ENCODE results near the gene ELOA.

ELOA gene

GRCh38 chr1:23743287-23744152, at the start of gene ELOA:
Gene ELOA (plus strand): TSS chr1:23743471. CDS start chr1:23743504, 33 bp downstream.
- H3K4me1 Mint-ChIP-seq (ENCODE audit: low read depth): peaks cover 50% of the 10 kb centered on the region
- H3K27me3 Mint-ChIP-seq: no peaks in the 10 kb centered on the region
- no peaks in the 10 kb centered on the region for H3K9me3 Mint-ChIP-seq (ENCODE audit: low read depth)
- H3K27ac Mint-ChIP-seq: peak within 1 kb of the TSS; percentile 93
- H3K4me3 Mint-ChIP-seq: peak within 1 kb of the TSS; percentile 94
- no peaks in the 10 kb centered on the region for H3K36me3 Mint-ChIP-seq

GRCh38 chr1:23693599-23693998, 49.7 kb upstream of the ELOA start:
- Mint-ChIP-seq H3K27ac (peak overlapping the region; percentile 97), H3K36me3 (peaks cover 28% of the 10 kb centered on the region), H3K4me1 (ENCODE audit: low read depth) (peaks cover 55% of the 10 kb centered on the region), H3K9me3 (ENCODE audit: low read depth) (no peaks in the 10 kb centered on the region), H3K4me3 (peak overlapping the region; percentile 97), H3K27me3 (no peaks in the 10 kb centered on the region)

- H3K4me3 Mint-ChIP-seq: peak overlapping the region; percentile 97
- H3K27ac Mint-ChIP-seq: peak overlapping the region; percentile 84
- H3K9me3 Mint-ChIP-seq (ENCODE audit: low read depth): no peaks in the 10 kb centered on the region
- peaks cover 28% of the 10 kb centered on the region for H3K36me3 Mint-ChIP-seq
- no peaks in the 10 kb centered on the region for H3K27me3 Mint-ChIP-seq
- peaks cover 60% of the 10 kb centered on the region for H3K4me1 Mint-ChIP-seq (ENCODE audit: low read depth)
These were observed 48.9 kb upstream of the ELOA start for GRCh38 chr1:23694371-23694770.

- Mint-ChIP-seq H3K36me3 (peaks cover 31% of the 10 kb centered on the region), H3K9me3 (ENCODE audit: low read depth) (no peaks in the 10 kb centered on the region), H3K27ac (peak overlapping the region; percentile 84), H3K27me3 (no peaks in the 10 kb centered on the region), H3K4me1 (ENCODE audit: low read depth) (peaks cover 68% of the 10 kb centered on the region), H3K4me3 (peak overlapping the region; percentile 97)
These were observed 47.6 kb upstream of the ELOA start for GRCh38 chr1:23695667-23696066.

GRCh38 chr1:23696335-23696989, 46.8 kb upstream of the ELOA start:
- no peaks in the 10 kb centered on the region for H3K27me3 Mint-ChIP-seq
- H3K36me3 Mint-ChIP-seq: peaks cover 31% of the 10 kb centered on the region
- H3K27ac Mint-ChIP-seq: peak overlapping the region; percentile 84
- H3K4me1 Mint-ChIP-seq (ENCODE audit: low read depth): peaks cover 68% of the 10 kb centered on the region
- H3K9me3 Mint-ChIP-seq (ENCODE audit: low read depth): no peaks in the 10 kb centered on the region
- peak overlapping the region; percentile 97 for H3K4me3 Mint-ChIP-seq

GRCh38 chr1:23698466-23698865, 44.8 kb upstream of the ELOA start:
- peaks cover 57% of the 10 kb centered on the region for H3K4me1 Mint-ChIP-seq (ENCODE audit: low read depth)
- H3K36me3 Mint-ChIP-seq: peaks cover 17% of the 10 kb centered on the region
- no peaks in the 10 kb centered on the region for H3K27me3 Mint-ChIP-seq
- peak overlapping the region; percentile 54 for H3K4me3 Mint-ChIP-seq
- peak overlapping the region; percentile 58 for H3K27ac Mint-ChIP-seq
- no peaks in the 10 kb centered on the region for H3K9me3 Mint-ChIP-seq (ENCODE audit: low read depth)

GRCh38 chr1:23699280-23700179, 43.7 kb upstream of the ELOA start:
- H3K9me3 Mint-ChIP-seq (ENCODE audit: low read depth): no peaks in the 10 kb centered on the region
- peaks cover 11% of the 10 kb centered on the region for H3K36me3 Mint-ChIP-seq
- peaks cover 47% of the 10 kb centered on the region for H3K4me1 Mint-ChIP-seq (ENCODE audit: low read depth)
- H3K27me3 Mint-ChIP-seq: no peaks in the 10 kb centered on the region
- no peak overlapping the region for H3K4me3 Mint-ChIP-seq
- peak overlapping the region; percentile 64 for H3K27ac Mint-ChIP-seq

GRCh38 chr1:23701310-23701709, 42.0 kb upstream of the ELOA start:
- Mint-ChIP-seq H3K27ac (no peak overlapping the region), H3K36me3 (peaks cover 6% of the 10 kb centered on the region), H3K4me3 (no peak overlapping the region), H3K9me3 (ENCODE audit: low read depth) (no peaks in the 10 kb centered on the region), H3K27me3 (no peaks in the 10 kb centered on the region), H3K4me1 (ENCODE audit: low read depth) (peaks cover 29% of the 10 kb centered on the region)

- H3K9me3 Mint-ChIP-seq (ENCODE audit: low read depth): no peaks in the 10 kb centered on the region
These were observed 41.3 kb upstream of the ELOA start for GRCh38 chr1:23701996-23702395.

GRCh38 chr1:23704834-23705495, 38.3 kb upstream of the ELOA start:
- Mint-ChIP-seq H3K36me3 (no peaks in the 10 kb centered on the region), H3K27me3 (no peaks in the 10 kb centered on the region), H3K4me3 (no peak overlapping the region), H3K27ac (peak overlapping the region; percentile 41), H3K4me1 (ENCODE audit: low read depth) (peaks cover 15% of the 10 kb centered on the region), H3K9me3 (ENCODE audit: low read depth) (no peaks in the 10 kb centered on the region)

More at GRCh38 chr1:23701996-23702395, 41.3 kb upstream of the ELOA start:
- H3K4me1 Mint-ChIP-seq (ENCODE audit: low read depth): peaks cover 24% of the 10 kb centered on the region
- no peak overlapping the region for H3K27ac Mint-ChIP-seq
- no peak overlapping the region for H3K4me3 Mint-ChIP-seq
- H3K36me3 Mint-ChIP-seq: peaks cover 3% of the 10 kb centered on the region
- H3K27me3 Mint-ChIP-seq: no peaks in the 10 kb centered on the region

GRCh38 chr1:23709229-23709628, 34.0 kb upstream of the ELOA start:
- H3K27ac Mint-ChIP-seq: no peak overlapping the region
- no peaks in the 10 kb centered on the region for H3K27me3 Mint-ChIP-seq
- H3K9me3 Mint-ChIP-seq (ENCODE audit: low read depth): no peaks in the 10 kb centered on the region
- no peaks in the 10 kb centered on the region for H3K36me3 Mint-ChIP-seq
- H3K4me3 Mint-ChIP-seq: no peak overlapping the region
- H3K4me1 Mint-ChIP-seq (ENCODE audit: low read depth): peaks cover 12% of the 10 kb centered on the region

GRCh38 chr1:23718482-23718881, 24.8 kb upstream of the ELOA start:
- H3K27me3 Mint-ChIP-seq: no peaks in the 10 kb centered on the region
- no peak overlapping the region for H3K4me3 Mint-ChIP-seq
- H3K9me3 Mint-ChIP-seq (ENCODE audit: low read depth): no peaks in the 10 kb centered on the region
- H3K36me3 Mint-ChIP-seq: peaks cover 3% of the 10 kb centered on the region
- H3K4me1 Mint-ChIP-seq (ENCODE audit: low read depth): peaks cover 12% of the 10 kb centered on the region
- H3K27ac Mint-ChIP-seq: no peak overlapping the region

GRCh38 chr1:23719162-23719820, 24.0 kb upstream of the ELOA start:
- no peaks in the 10 kb centered on the region for H3K27me3 Mint-ChIP-seq
- no peak overlapping the region for H3K4me3 Mint-ChIP-seq
- no peaks in the 10 kb centered on the region for H3K9me3 Mint-ChIP-seq (ENCODE audit: low read depth)
- peaks cover 12% of the 10 kb centered on the region for H3K4me1 Mint-ChIP-seq (ENCODE audit: low read depth)
- H3K36me3 Mint-ChIP-seq: peaks cover 3% of the 10 kb centered on the region
- H3K27ac Mint-ChIP-seq: no peak overlapping the region
